Thoracic aorta (tissue), 2 donors: ENCODE measurements around the gene ZNF485. TPM values are rescaled to one million over a fixed set of nuclear protein-coding genes. Genes with fewer than 3 reads are reported as not detected.
"Not testable (repeated sequence)": the region's sequence is repeated elsewhere in the genome, so short reads cannot be mapped to it uniquely, and the experiment has no call there.

ENCODE experiments used
- ATAC-seq: fragments of 150-250 bp; one replicate; pipeline ENCODE4 v1.8.0; 2017; ENCODE audit warnings: low read depth; ENCODE audit not compliant: insufficient number of reproducible peaks, low FRiP score
- DNase-seq: peaks from one replicate; pipeline ENCODE4 v3.0.0-alpha.2; 2020; ENCODE audit warnings: low spot score
- H3K27ac ChIP-seq, 2 donors: fragments of 200-600 bp; sonication (generic); 1 replicate in 1 of 2; 2 replicates in 1 of 2; pipeline ENCODE4 v1.5.1; 2016; ENCODE audit warnings: mild to moderate bottlenecking in 2 of 2, moderate library complexity in 2 of 2
- H3K27me3 ChIP-seq: fragments of 200-600 bp; sonication (generic); replicated peaks from 2 replicates; pipeline ENCODE4 v1.6.0; 2016; ENCODE audit warnings: mild to moderate bottlenecking; ENCODE audit not compliant: insufficient read depth
- H3K36me3 ChIP-seq: fragments of 200-600 bp; sonication (generic); one replicate; pipeline ENCODE4 v1.5.1; 2016
- H3K4me1 ChIP-seq, 2 donors: fragments of 200-600 bp; sonication (generic); 1 replicate in 1 of 2; 2 replicates in 1 of 2; pipeline versions ENCODE4 v1.5.1 to v1.6.0; 2016; ENCODE audit warnings: low read depth in 2 of 2, mild to moderate bottlenecking in 1 of 2; ENCODE audit not compliant: control insufficient read depth in 1 of 2
- H3K4me3 ChIP-seq: fragments of 200-600 bp; sonication (generic); 2 replicates; pipeline ENCODE4 v1.5.1; 2016; ENCODE audit warnings: mild to moderate bottlenecking
- H3K9me3 ChIP-seq: fragments of 200-600 bp; sonication (generic); 2 replicates; pipeline ENCODE4 v1.5.1; 2016
- total RNA-seq, 2 donors: library from RNA; depleted of rRNA; stranded (reverse); fragments of >200 nt; gene quantifications; one replicate each; pipeline versions ENCODE4 v1.1.0 to v1.2.3, GENCODE V29; 2016
- TF ChIP-seq, protein P1 (sequence below): fragments of 200-600 bp; sonication (generic); IDR thresholded peaks from one replicate; pipeline ENCODE4 v1.5.1; 2019; ENCODE audit warnings: antibody characterized with exemption

Gene ZNF485
- total RNA-seq, 2 donors from 2014 or later: 3.5 TPM; not detected in 1

DNA sequence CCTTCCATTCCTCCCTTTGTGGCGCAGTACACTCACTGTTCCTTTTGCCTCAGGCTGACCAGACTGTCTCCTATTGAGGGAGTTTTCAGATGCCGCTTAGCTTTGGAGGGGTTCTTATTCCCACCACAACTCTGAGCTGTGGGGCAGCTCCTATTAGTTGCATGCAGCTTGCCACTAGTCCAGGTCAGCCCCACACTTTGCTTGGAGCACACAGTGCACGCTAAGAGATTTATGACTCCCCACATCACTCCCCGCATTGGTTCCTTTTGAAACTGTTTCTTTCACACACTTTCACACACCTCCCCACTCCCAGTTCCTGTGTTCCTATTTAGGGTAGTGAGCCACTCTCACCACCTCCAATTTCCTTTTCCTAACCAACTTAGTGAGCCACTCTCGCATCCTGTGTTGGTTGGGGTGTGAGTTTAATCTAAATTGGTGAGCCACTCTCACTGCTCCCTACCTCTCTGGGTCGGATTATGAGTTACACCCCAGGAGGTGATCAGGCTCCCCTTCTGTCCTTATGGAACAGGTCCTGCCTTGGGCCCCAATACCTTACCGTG, 10.4 kb upstream of the ZNF485 start:
- DNase-seq (no peak), ATAC-seq (no peak)
- H3K4me3 ChIP-seq: no peak overlapping the region

DNA sequence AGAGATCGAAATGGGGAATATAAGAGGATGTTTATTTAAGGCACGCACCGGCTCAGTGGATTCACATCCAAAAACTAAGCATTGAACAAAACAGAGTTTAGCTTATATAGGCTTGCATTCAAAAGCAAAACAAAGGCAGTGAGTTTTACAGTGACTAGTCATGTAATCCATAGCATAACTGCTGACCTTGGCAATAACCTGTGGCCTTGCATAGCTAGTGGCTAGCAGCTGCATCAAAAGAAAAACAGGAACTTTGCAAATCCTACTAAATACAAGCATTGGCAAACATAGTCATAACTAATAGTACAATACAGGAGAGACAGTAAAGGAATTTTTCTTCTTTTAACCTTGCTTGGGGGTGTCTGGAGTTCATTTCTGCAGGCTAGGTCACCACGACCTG, 9.7 kb upstream of the ZNF485 start:
- H3K36me3 ChIP-seq: no peaks in the 10 kb centered on the region
- no peaks in the 10 kb centered on the region for H3K27me3 ChIP-seq
- DNase-seq (no peak), ATAC-seq (no peak)
- no peaks in the 10 kb centered on the region for H3K9me3 ChIP-seq
- H3K4me1 ChIP-seq: no peaks in the 10 kb centered on the region
- no peak overlapping the region for H3K4me3 ChIP-seq
- TF ChIP-seq, protein P1, sequence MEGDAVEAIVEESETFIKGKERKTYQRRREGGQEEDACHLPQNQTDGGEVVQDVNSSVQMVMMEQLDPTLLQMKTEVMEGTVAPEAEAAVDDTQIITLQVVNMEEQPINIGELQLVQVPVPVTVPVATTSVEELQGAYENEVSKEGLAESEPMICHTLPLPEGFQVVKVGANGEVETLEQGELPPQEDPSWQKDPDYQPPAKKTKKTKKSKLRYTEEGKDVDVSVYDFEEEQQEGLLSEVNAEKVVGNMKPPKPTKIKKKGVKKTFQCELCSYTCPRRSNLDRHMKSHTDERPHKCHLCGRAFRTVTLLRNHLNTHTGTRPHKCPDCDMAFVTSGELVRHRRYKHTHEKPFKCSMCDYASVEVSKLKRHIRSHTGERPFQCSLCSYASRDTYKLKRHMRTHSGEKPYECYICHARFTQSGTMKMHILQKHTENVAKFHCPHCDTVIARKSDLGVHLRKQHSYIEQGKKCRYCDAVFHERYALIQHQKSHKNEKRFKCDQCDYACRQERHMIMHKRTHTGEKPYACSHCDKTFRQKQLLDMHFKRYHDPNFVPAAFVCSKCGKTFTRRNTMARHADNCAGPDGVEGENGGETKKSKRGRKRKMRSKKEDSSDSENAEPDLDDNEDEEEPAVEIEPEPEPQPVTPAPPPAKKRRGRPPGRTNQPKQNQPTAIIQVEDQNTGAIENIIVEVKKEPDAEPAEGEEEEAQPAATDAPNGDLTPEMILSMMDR: no peak
- H3K27ac ChIP-seq: no peak overlapping the region

More for the DNA sequence above, 10.4 kb upstream of the ZNF485 start:
- TF ChIP-seq, protein P1: no peak
- no peaks in the 10 kb centered on the region for H3K36me3 ChIP-seq
- no peaks in the 10 kb centered on the region for H3K27me3 ChIP-seq
- H3K27ac ChIP-seq: no peak overlapping the region
- H3K4me1 ChIP-seq: no peaks in the 10 kb centered on the region
- H3K9me3 ChIP-seq: no peaks in the 10 kb centered on the region

GRCh38 chr10:43598446-43598845, 7.8 kb upstream of the ZNF485 start:
- TF ChIP-seq, protein P1: no peak
- no peak for DNase-seq
- no peaks in the 10 kb centered on the region for H3K4me1 ChIP-seq
- no peak overlapping the region for H3K4me3 ChIP-seq
- no peaks in the 10 kb centered on the region for H3K9me3 ChIP-seq
- no peak for ATAC-seq
- no peaks in the 10 kb centered on the region for H3K27me3 ChIP-seq
- H3K36me3 ChIP-seq: no peaks in the 10 kb centered on the region
- H3K27ac ChIP-seq: no peak overlapping the region

DNA sequence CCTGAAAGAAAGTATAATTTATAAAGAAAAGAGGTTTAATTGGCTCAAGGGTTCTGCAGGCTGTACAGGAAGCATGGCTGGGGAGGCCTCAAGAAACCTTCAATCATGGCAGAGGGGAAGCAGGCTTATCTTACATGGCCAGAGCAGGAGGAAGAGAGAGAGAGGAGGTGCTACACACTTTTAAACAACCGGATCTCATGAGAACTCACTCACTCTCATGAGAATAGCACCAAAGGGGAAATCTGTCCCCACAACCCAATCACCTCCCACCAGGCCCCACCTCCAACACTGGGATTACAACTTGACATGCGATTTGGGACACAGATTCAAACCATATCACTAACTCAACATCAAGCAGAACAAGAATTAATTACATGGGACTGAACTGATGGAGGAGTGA, 6.9 kb upstream of the ZNF485 start:
- Histone ChIP-seq H3K27ac (no peak overlapping the region), H3K27me3 (no peaks in the 10 kb centered on the region), H3K4me1 (no peaks in the 10 kb centered on the region), H3K36me3 (no peaks in the 10 kb centered on the region), H3K4me3 (no peak overlapping the region), H3K9me3 (no peaks in the 10 kb centered on the region)
- DNase-seq (no peak), ATAC-seq (no peak)
- TF ChIP-seq, protein P1: no peak

GRCh38 chr10:43601576-43601975, 4.7 kb upstream of the ZNF485 start:
- H3K27me3 ChIP-seq, ATAC-seq, H3K36me3 ChIP-seq, H3K4me1 ChIP-seq, H3K4me3 ChIP-seq, H3K27ac ChIP-seq, DNase-seq, H3K9me3 ChIP-seq: not testable (repeated sequence)

DNA sequence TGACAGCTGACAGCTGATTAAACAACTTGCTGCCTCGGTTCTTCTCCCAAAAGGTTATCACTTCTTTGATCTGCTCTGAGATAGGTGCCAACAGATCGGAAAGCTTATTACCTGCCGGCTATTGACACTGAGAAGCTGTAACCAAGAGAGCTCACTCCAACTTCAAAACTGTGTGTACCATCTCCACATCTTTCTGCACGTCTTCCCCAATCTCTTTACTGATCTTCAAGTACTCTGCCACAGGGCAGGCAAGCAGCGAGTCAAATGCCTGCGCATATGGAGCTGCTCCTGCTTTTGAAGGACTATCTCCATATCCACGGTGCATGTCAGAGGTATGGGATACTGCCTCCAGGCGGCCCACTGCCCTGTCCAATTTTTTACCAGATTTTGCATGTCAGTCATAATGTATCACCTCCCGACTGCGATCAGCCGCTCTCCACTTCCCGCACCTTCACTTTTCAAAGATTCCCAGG, 352 bp upstream of the ZNF485 start:
- no peak for DNase-seq
- no peak for ATAC-seq
- TF ChIP-seq, protein P1: no peak
- Histone ChIP-seq H3K4me1 (peaks cover 0 to 7% of the 10 kb centered on the region in 2 donors), H3K27me3 (no peaks in the 10 kb centered on the region), H3K4me3 (peak overlapping the region; percentile 85), H3K9me3 (no peaks in the 10 kb centered on the region), H3K36me3 (peaks cover 5% of the 10 kb centered on the region), H3K27ac (peak overlapping the region; percentile 13 to 40)
